Hippocampal formation (tissue), 2 donors: ENCODE data around the gene DIP2C.
"Not testable (repeated sequence)": the region's sequence is repeated elsewhere in the genome, so short reads cannot be mapped to it uniquely, and the experiment has no call there.

ENCODE experiments used
- DNase-seq, 2 donors: peaks; one replicate each; lab custom pipeline; 2025; lab: John Stamatoyannopoulos, UW

DIP2C gene

DNA sequence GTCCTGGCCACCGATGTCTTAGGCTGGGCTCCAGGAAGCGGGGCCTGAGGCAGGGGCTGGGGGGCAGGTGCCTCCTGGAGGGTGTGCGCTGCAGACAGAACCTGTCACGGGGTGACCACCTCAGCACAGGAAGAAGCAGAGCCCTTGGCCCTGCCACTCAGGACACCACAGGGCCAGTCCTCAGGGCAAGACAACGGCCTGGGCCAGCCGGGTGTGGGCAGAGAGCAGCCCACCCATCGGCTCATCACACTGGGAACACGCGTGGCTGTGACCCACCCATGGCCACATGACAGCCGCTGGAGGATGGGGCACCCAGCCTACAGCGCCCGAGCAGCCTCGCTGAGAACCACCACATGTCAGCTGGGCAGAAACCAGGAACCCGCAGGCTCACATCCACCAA, 5.9 kb upstream of the DIP2C start:
- DNase-seq: no peak

DNA sequence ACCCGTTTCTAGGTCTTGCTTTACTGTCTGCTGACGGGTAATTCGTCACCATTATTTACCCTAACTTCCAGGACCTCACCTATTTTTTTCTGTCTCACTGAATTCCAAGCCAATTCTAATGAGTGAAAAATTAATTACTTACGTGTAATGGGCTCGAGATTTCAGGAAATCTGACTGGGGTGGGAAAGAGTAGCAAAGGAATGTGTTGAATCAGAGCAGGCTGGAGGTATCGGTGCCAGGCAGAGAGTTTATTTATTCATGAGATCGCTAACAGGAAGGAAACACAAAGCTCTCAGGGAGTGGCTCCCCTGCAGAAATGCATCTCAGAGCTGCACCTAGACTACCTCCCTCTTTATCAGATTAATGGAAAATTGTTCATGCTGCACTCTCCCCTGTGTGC, 4.0 kb upstream of the DIP2C start:
- no peak for DNase-seq

DNA sequence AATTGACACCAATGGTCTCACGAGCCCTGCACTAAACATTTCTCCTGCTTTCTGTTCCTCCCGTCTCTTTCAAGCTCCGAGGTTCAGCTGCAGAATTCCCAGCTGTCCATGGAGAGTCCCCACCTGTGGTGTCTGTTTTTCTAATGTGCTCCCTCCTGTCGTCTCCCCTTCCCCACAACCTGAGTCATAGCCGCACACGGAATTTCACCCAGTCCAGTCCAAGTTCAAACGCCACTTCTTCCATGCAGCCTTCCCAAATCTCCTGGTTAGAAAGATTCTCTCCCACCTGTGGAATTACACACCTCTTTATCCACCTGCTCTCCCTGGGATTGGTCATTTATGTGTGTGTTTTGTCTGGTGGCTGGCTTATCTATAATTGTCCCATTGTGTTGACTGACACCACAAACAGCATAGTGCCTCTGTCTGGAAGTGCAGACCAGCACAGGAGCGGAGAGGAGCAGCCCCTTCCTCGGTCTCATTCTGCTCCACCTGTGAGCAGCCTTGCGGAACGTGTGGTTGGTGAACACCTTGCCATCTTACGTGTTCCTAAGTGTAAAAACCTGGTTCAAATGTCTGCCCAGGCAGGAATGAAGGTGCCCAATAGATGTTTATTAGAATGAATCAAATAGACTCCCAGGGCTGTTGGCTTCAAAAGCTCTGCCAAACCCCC, 3.3 kb upstream of the DIP2C start:
- no peak for DNase-seq

- DNase-seq: no peak
These were observed 1.7 kb upstream of the DIP2C start for GRCh38 chr10:691216-691615.

DNA sequence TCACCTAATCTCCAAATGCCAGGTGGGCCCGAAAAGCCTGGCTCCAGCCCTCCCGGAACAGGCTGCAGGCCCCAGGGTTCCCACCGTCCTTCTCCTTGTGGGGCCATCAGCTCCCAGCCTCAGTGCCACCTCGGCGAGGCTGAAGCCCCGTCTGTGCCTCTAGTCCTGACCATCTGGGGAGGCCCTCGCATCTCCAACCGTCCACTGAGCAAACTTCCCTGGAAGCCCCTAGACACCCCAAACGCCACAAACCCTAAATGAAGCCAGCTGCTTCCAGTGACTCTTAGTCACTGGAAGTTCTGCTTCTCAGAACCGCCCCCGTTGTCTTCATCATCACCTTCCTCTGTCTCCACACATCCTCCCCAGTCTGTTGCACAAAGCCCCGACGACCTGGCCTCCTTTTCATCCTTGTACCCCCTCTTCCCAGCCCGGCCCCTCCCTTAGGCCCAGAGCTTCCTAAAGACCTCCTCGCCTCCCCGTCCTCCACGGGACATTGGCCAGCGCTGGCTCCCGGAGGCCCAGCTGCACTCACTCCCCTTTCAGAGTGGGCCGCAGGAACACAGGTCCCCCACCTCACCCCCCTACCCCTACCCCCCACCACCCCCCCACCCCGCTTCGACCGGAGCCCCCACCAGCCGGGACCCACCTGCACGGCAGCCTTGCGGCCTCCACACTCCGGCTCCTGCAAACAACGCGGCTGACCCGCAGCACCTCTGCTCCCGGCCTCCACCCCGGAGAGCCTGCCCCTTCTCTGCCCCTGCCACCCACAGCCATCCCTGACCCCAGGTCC, 1.1 kb upstream of the DIP2C start:
- no peak for DNase-seq

DNA sequence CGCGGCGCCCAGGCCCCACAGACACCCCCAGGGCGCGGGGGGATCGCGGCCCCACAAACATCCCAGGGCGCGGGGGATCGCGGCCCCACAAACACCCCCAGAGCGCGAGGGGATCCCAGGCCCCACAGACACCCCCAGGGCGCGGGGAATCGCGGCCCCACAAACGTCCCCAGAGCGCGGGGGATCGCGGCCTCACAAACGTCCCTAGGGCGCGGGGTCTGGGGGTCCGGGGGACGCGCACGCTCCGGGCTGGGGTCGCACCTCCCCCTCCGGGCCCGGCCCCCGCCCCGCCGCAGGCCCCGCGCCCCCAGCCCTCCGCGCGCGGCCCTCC, 382 bp downstream of the DIP2C start:
- DNase-seq: no peak

DNA sequence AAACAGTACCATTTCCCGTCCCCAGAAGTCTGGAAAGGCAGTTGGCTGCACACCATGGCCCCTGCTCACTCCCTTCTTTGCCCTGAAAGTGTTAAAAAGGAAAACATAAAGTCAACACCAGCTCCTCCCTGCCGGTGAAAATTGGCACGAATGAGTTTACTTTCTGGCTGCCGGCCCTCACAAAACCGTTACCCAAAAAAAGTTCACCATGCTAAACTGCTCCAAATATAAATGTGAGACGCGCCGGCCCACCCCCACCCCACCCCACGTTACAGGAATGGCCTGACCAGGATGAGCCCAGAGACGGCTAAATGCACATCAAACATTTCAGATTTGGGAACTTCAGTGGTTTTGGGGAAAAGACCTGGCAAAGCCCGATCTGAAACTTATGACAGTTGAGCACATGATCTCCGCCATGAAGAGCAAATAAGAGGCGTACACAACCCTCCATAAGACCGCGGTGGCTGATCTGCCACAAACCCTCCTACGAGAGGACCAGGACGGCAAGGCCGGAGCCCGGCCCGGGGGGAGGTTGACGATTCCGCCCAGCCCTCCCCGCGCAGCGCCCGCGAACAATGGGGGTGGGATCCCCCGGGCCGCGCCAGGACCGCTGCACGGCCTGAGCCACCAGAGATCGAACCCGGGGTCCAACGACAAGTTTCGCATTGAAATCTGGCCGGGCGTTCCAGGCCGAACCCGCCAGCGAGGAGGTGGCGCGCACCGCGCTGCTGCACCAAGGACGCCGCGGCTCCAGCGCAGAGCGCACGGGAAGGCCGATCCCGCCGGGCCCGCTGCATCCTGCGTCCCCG, 952 bp downstream of the DIP2C start:
- DNase-seq: peak in 1 of 2 donors; percentile 66

DNA sequence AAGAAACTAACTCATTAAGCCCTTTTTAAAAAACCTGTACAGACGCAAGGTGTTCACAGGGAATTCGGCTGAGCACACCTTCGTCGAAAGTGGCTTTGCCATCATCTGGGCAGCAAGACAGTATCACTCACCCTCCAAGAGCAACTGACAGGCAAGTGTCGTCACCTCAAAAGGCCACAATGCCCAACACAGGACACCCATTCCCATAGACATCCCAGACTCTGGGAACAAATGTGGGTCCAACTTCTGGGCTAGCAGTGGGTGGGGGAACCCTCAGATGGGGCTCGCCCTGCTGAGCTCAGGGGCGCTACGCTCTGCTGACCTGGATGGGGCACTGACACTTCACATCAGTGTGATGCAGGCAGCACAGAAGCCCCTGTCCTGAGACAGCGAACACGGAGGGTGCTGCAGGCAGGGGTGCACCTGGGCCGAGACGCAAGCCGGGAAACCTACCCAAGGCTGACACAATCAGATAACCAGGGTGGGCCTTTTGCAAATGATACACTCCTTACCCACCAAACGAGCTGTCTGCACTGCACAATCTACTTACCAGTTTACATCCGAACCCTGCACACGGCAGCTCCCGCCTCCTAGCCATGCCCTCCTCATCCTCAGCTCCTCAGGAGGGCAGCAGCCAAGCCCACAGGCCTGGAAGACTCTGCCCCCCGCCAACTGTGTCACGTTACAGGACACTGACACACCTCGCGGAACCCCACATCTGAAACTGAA, 1.7 kb downstream of the DIP2C start:
- DNase-seq: no peak

DNA sequence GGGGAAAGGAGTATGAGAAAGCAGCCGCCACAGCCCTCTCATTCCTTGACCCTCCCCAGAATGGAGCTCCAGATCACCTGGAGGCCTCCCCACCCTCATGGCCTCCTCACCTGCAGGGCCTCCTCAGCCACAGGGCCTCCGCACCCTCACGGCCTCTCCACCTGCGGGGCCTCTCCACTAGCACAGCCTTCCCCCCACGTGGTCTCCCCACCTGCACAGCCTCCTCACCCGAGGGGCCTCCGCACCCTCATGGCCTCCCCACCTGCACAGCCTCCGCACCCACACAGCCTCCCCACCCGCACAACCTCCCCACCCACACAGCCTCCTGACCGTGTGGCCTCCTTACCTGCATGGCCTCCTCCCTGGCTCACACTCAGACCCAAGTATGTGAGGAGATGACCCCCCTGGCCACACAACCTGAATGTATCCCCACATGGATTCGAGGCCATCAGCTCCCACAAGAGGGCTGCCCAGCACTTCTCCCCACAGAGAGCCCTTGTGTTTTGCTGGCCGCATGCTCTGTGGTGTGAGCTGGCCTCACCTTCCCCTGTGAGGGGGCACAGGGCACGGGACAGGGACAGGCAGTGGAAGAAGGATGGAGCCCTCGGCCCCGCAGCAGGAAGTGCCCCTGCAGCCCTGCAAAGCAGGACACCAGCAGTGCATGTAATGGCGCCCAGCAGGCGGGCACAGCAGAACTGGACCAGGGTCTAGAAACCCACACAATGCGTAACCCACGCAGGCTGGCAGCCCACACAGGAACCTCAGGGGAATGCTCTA, 3.1 kb downstream of the DIP2C start:
- no peak for DNase-seq

DNA sequence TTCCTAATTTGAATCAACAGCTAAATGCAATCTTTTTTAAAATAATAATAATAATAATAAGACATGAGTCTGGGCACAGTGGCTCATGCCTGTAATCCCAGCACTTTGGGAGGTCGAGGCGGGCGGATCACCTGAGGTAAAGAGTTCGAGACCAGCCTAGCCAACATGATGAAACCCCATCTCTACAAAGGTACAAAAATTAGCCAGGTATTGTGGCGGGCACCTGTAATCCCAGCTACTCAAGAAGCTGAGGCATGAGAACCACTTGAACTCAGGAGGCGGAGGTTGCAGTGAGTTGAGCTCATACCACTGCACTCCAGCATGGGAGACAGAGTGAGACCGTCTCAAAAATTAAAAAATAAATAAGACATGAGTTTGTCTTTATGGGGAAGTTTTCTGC, 3.9 kb downstream of the DIP2C start:
- no peak for DNase-seq

GRCh38 chr10:683448-684071, 5.9 kb downstream of the DIP2C start:
- peak in 1 of 2 donors; percentile 46 for DNase-seq

DNA sequence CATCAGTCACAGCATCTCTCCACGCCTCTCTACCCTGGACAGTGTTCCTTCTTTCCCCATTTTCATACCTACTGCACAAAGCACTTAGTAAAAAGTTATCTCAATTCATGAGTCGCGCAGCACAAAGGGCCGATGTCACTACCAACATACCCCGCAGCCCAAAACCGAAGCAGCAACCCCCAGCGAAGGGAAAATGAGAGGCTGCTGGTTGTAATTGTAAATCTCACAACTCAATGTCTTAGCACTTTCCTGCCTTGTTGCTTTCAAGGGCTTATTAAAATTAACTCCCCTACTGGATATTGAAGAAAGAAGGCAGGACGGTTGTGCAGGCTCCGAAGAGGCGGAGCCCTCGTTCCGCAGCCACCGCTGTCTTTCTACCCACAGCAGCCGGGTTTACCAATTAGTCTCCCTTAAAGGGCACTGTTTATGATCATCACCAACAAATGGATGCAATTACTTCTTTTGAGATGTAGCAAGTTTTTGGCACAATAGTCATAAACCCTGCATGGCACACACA, 6.5 kb downstream of the DIP2C start:
- DNase-seq: no peak

DNA sequence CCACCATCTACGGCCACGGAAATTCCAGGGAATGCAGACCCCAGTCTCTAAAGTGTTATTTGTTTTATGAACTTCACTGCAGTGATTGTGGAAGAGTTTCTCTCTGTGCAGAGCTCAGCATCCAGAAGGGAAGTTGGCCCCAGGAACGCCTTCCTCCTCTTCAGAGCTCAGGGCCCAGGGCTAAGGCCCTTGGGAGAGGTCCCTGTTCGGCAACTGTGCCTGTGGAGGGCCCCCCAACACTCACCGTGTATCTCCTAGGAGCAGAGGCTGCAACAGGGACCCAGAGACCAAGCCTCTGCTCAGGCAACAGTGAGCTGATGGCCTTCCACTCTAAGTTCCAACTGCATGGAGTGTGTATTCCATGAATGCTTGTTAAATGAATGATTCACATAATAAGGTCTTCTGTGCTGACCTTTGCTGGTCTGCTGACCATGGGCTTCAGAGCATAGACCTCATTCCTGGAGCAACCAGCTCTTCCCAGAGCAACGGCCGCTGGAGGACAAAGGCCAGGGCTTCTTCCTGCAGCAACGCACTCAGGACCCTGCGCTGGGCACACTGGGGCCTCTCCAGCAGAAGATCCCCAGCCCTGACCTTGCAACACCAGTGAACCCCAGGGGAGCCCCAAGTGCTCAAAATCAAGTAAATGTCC, 7.7 kb downstream of the DIP2C start:
- no peak for DNase-seq

DNA sequence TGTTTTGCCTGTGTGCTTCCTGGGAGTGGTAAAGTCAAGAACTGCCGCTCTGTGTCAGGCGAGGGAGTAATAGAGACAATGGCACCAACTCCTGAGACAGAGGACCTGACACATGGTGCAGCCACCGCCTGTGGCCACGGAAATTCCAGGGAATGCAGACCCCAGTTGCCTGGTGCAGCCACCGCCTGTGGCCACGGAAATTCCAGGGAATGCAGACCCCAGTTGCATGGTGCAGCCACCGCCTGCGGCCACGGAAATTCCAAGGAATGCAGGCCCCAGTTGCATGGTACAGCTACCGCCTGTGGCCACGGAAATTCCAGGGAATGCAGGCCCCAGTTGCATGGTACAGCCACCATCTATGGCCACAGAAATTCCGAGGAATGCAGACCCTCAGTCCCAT, 8.7 kb downstream of the DIP2C start:
- DNase-seq: no peak

GRCh38 chr10:680146-680545, 9.3 kb downstream of the DIP2C start:
- no peak for DNase-seq

- no peak for DNase-seq
These were observed 9.9 kb downstream of the DIP2C start for GRCh38 chr10:679556-679955.

DNA sequence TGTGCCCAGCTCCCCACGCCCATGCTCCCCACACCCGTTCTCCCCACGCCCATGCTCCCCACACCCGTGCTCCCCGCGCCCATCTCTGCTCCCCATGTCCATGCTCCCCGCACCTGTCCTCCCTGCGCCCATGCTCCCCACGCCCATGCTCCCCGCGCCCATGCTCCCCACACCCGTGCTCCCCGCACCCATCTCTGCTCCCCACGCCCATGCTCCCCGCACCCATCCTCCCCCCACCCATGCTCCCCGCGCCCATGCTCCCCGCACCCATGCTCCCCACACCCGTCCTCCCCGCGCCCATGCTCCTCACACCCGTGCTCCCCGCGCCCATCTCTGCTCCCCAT, 10.8 kb downstream of the DIP2C start:
- not testable (repeated sequence) for DNase-seq

- DNase-seq: no peak
These were observed 11.5 kb downstream of the DIP2C start for GRCh38 chr10:677750-678661.

DNA sequence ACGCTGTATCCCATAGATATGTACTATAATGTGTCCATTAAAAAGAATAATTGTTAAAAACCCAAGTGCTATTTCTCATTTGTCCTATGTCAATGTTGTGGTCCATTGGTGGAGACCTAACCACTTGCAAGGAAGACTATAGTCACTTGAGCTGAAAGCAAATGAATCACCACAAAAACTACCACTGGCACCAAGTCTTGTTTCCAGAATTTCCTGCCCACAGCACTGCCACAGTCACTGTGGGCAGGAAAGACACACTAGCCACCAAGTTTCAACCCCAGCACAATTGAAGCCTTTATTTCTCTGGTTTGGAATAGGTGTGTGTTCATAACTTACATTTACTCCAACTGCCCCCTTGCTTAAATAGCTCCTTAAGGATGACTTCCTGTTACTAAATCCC, 12.4 kb downstream of the DIP2C start:
- DNase-seq: no peak
